SH-SY5Y (cell line): ENCODE results near the gene GLDN.
A peak's percentile ranks its signal among the peaks of the same experiment; 100 is the strongest.

Experiments used
- GATA2 ChIP-seq: IDR thresholded peaks from 2 replicates; pipeline ENCODE4 v1.6.1; 2011; ENCODE audit warnings: mild to moderate bottlenecking, low read depth, low read length
- GATA3 ChIP-seq: IDR thresholded peaks from 2 replicates; pipeline ENCODE4 v1.6.1; 2011; ENCODE audit warnings: low read depth, mild to moderate bottlenecking, low read length, moderate library complexity

GRCh38 chr15:51374131-51374530 is 32.7 kb downstream of the GLDN start:
- TF ChIP-seq GATA2, result peak; percentile 83
- peak; percentile 91 for TF ChIP-seq GATA3
